Amniotic stem cell (primary cell): ENCODE results near the gene ENKD1.
"Not testable (repeated sequence)": the region's sequence is repeated elsewhere in the genome, so short reads cannot be mapped to it uniquely, and the experiment has no call there.

Source experiments
- DNase-seq: peaks from one replicate; lab custom pipeline; 2025; lab: John Stamatoyannopoulos, UW

ENKD1 gene

GRCh38 chr16:67666559-67667452, at the start of gene ENKD1, which contains the start of gene C16orf86:
Gene ENKD1 (minus strand): TSS chr16:67666750. CDS start chr16:67666442, 308 bp downstream.
Gene C16orf86 (plus strand): TSS chr16:67666814. CDS start chr16:67666971, 157 bp downstream.
- DNase-seq: no peak

- DNase-seq: no peak
These were observed 49.5 kb upstream of the ENKD1 start for GRCh38 chr16:67716097-67716496.

- DNase-seq: no peak
These were observed 48.0 kb upstream of the ENKD1 start for GRCh38 chr16:67714522-67714921.

GRCh38 chr16:67713647-67714273, 47.2 kb upstream of the ENKD1 start:
- DNase-seq: no peak

- no peak for DNase-seq
These were observed 44.1 kb upstream of the ENKD1 start for GRCh38 chr16:67710607-67711006.

GRCh38 chr16:67709050-67709449, 42.5 kb upstream of the ENKD1 start:
- no peak for DNase-seq

GRCh38 chr16:67708368-67708771, 41.8 kb upstream of the ENKD1 start:
- no peak for DNase-seq

GRCh38 chr16:67707790-67708189, 41.2 kb upstream of the ENKD1 start:
- no peak for DNase-seq

GRCh38 chr16:67707210-67707609, 40.7 kb upstream of the ENKD1 start:
- no peak for DNase-seq

- DNase-seq: no peak
These were observed 37.6 kb upstream of the ENKD1 start for GRCh38 chr16:67704110-67704509.

- no peak for DNase-seq
These were observed 37.1 kb upstream of the ENKD1 start for GRCh38 chr16:67703626-67704025.

- no peak for DNase-seq
These were observed 35.6 kb upstream of the ENKD1 start for GRCh38 chr16:67702130-67702529.

GRCh38 chr16:67701420-67701819, 34.9 kb upstream of the ENKD1 start:
- no peak for DNase-seq

- DNase-seq: no peak
These were observed 32.7 kb upstream of the ENKD1 start for GRCh38 chr16:67699265-67699664.

GRCh38 chr16:67697422-67698185, 31.1 kb upstream of the ENKD1 start:
- no peak for DNase-seq

GRCh38 chr16:67694611-67695010, 28.1 kb upstream of the ENKD1 start:
- no peak for DNase-seq

GRCh38 chr16:67693517-67694285, 27.2 kb upstream of the ENKD1 start:
- not testable (repeated sequence) for DNase-seq

- no peak for DNase-seq
These were observed 19.0 kb upstream of the ENKD1 start for GRCh38 chr16:67685388-67686112.

GRCh38 chr16:67683767-67684166, 17.2 kb upstream of the ENKD1 start:
- DNase-seq: no peak

- no peak for DNase-seq
These were observed 13.7 kb upstream of the ENKD1 start for GRCh38 chr16:67679935-67680897.
